Stimulated activated CD8-positive, alpha-beta memory T cell treated with anti-CD3 and anti-CD28 coated beads, Interleukin-12 subunit alpha, Interleukin-12 subunit beta, amount 100 ng/mL, for 24 hours (primary cell): ENCODE data around the gene PDE5A.

ENCODE experiments used
- DNase-seq: peaks from one replicate; pipeline ENCODE4 v3.0.0-alpha.2; 2020; ENCODE audit errors: extremely low read depth

Gene PDE5A

GRCh38 chr4:119585771-119586170 is 42.8 kb downstream of the PDE5A start:
- no peak for DNase-seq

GRCh38 chr4:119581190-119581873 is 47.3 kb downstream of the PDE5A start:
- DNase-seq = no peak

- DNase-seq = no peak
Measured at GRCh38 chr4:119580293-119580692, 48.3 kb downstream of the PDE5A start.

DNA sequence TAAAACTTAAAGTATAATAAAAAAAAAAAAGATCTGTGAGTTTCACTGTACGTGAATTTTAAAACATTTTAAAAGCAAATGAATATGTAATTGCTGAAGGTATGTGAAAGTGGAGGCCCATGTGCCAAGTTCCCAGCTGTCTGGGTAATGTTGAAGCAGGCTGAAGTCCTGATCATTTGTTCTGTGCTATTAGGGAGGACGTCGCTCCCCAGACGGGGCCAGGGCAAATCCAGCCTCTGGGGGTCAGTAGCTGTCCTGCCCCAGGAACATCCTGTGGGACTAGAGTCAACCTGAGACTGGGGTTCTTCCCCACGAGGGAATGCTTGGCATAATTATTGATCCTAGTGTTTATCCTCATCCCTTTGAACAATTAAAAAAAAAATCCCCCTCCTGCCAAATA is 48.8 kb downstream of the PDE5A start:
- DNase-seq = no peak

DNA sequence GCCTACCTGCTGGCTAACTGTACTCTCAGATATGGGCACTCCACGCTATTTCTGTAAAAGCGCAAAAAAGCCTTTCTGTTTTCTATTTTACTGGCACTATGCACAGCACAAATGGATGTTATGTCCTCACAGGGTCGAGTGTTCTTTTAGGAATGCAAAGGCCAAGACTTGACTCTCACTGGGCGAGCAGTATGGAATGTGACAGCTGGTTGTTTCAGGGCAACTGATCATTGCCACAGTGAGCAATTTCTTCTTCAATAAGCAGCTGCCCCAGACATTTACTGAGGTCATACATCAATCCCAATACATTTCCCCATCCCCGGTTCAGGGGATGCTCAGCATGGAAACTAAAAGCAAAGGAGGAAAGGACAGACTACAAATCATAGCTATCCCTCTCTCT is 58.2 kb downstream of the PDE5A start:
- DNase-seq = no peak

DNA sequence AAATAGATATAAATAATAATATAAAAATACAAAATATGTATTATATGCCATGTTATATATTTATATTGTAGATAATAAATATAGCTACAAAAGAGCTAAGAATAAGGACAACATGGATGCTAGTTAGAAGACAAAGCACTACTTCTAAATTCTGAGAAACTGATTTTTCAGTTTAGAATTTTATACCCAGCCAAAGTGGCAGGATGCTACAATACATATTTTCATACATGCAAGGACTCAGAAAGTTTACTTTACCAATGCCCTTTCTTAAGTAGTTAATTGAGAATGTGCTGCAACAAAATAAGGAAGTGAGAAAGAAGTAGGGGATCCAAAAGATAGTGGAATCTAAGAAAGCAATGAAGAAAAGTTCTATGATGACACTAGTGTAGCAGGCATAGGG is 64.5 kb downstream of the PDE5A start:
- no peak for DNase-seq

DNA sequence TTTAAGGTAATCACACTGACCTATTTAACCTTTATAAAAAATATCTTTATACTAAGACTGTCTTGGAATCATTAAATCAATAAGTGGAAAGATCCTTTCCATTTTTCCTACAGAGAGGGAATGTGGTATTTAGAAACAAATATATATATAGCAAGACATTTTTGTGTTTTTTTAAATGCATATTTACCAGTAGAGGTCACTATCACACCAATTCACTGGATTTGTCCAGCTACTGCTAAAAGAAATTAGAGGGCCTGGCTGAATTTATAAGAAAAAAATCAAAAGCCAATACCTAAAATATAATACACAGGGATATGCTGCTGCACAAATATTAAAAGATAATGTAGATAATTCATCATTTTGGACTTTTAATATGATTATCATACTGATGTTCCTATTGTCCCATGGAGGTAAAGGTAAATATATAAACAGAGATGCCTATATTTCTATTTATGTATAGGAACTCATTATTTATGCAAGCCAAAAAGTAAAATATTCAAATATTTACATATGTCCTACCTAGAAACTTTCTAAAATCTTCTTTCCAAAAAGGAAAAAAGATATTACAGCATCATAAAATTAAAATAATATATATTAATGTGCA is 69.5 kb downstream of the PDE5A start:
- no peak for DNase-seq

DNA sequence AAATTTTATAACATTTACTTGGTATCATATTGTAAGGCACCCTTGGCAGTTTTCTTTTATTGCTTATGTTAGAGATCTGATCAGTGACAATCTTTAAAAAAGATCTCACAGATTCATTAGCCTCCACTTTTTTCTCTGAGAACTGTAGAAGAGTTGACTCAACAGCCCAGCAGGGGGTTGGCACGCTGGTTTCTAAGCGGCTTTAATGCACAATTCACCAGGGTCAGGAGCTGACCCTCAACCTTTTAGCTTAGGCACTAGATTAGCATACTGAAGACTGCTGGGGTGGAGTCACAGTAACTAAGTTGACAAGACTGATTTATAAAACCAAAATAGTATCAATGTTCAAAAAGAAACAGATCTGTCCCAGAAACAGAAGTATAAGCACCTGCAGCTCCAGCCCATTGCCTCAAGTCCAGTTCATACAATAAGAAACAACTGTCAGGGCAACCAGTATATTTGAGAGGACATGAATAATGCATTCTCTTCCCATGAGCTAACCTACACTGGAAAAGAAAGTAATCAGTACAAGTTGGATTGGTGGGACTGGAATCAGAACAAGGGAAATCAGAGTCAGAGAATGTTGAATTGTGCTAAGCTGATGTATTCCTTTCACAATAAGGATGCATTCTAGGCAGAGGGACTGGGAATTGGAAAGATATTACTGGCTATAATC is 77.6 kb downstream of the PDE5A start:
- DNase-seq = no peak

GRCh38 chr4:119549639-119550038 is 79.0 kb downstream of the PDE5A start:
- DNase-seq = no peak

DNA sequence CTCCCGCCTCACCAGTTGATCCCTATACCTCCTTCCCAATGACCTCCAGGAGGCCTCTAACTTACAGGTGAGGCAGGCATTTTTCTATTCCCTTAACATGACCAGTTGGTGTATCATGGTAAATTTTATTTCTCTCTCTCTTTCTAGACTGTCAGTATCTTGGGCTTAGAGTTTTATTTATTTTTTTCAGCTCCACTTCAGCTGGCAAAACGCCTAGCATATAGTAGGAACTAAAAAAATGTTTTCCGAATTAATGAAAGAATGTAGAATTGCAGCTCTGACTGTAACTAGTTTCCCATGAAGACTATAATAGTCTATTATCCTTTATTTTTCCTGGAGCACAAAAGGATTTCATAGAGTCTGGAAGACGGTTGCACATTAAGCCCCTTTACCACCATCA is 84.8 kb downstream of the PDE5A start:
- DNase-seq = no peak

DNA sequence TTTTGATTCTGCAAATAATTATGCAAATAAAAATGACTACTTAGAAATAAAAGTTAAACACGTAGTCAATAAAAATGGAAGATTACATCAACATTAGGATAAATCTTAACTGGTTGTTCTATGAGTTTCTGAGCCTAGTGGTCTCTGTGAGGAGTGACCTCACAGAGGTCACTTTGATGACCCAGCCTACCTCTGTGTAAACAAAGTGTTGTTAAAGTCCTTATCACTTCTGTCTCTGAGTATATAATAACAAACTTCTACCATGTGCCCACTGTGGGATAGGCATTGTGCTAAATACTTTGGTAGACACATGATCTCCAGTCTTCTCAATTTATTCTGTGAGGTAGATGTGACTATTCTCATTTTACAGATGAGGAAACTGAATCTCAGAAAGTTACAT is 85.4 kb downstream of the PDE5A start:
- DNase-seq = no peak

GRCh38 chr4:119540249-119540648 is 88.4 kb downstream of the PDE5A start:
- DNase-seq = no peak

- DNase-seq = no peak
Measured at GRCh38 chr4:119537586-119537985, 91.0 kb downstream of the PDE5A start.

DNA sequence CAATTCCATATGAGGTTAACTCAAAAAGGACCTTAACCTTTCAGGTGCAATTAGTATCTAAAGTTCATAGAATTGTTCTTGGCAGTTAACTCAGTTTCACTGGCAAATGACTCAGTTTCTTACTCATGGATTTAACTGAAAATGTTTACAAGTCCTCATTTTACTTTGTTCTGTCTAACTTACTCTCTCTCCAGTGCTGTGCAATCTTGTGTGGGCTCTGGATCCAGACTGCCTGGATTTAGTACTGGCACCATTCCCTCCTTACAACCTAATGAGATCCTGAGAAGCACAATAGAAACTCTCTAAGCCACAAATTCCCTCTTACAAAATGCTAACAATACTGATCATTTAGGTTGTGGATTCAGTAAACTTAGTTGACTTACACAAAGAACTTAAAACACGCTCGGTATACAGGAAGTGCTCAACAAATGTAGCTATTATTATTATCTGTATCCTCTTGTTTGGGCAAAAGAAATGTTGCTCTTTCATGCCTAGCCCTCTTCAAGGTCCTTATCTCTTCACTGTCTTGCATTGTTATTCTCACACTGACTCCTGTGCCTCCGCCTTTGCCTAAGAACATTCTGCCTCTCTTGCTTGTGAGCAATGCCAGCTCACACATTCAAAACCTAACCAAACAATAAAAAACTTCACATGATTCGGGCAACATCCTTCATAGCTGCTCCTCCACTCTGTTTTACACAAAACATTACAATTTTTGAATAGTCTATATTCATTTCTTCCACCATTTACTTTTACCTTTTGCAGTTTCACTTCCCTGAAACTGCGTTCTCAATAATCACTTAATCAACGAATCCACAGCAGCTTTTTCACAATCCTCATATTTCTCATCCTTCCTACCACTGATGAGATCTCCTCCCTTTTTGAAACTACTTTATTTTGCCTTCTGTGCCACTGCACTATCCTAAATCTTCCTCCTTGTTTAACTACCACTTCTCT is 91.8 kb downstream of the PDE5A start:
- no peak for DNase-seq

- DNase-seq = no peak
Measured at GRCh38 chr4:119532319-119532718, 96.3 kb downstream of the PDE5A start.

DNA sequence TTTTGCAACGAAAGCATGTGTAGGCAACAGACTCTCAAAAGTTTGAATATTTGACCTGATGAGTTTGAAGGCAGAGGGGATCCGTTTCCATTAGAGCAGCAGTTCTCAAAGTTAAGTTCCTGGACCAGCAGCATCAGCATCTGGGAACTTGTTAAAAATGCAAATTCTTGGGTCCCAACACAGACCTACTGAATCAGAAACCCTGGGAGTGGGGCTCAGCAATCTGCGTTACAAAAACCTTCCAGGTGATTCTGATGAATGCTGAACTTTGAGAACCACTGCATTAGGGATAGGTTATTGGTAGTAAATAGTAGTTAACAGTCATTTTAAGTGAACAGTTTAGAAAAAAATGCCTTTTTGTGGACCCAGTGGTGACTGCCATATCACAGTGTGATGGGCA is 98.8 kb downstream of the PDE5A start:
- DNase-seq = no peak

DNA sequence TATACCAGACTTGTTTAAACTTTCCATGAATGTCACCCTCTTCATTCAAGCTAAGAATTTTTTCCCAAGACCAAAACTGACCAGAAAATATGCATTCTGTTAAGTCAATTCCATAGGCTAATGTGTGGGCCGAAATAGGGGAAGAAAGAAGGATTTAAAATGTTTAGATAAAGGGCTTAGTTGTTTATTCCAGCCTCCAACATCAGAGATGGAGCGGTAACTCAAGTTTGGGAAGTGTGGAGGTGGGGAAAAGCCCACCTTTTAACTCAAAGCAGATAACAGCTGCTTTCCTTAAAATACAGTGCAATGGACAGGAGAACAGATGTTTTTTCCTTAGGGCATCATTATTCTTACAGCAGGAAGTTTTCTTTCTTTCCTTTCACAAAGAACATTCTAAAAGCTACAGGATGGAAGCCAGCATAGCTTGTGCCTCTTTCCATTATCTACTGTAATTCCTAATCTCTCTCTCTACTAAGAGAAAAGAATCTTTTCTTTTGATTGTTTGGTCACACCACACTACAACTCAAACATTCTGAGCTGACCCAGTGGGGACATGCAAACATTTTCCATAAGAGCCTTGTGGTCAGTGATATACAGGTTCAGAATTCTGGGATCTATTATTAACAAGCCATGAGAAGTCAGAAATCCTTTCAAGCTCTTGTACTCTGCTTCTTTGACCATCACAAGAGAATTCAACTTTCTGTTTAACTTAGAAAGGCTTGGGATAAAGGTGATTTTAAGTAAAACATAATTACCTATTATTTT is 101.6 kb downstream of the PDE5A start:
- no peak for DNase-seq

GRCh38 chr4:119525771-119526712 is 102.6 kb downstream of the PDE5A start:
- DNase-seq = no peak

GRCh38 chr4:119525005-119525749 is 103.4 kb downstream of the PDE5A start:
- no peak for DNase-seq

DNA sequence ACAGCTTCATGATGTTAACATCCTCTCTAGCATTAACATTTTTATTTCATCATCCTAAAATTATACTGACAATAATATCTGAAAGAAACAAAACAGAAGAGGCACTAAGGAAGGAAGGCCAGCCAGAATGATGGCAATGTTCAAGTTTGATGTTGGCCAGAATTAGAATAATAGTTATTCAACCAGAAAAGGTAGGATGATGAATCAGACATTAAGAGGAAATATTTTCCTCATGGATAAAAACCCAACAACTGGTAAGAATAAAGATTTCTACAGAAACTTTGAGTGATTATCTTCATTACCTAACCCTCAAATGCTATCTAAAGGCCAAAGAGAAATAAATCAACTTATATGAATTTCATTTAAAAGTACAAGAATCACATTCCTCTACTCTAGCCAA is 105.2 kb downstream of the PDE5A start:
- DNase-seq = no peak
